Esophagus squamous epithelium (tissue), 5 donors: ENCODE data around the gene NUDT16L1. TPM values are rescaled to one million over a fixed set of nuclear protein-coding genes. Genes with fewer than 3 reads are reported as not detected.

Experiments
- DNase-seq: peaks from one replicate; lab custom pipeline; 2025; lab: John Stamatoyannopoulos, UW
- H3K27ac ChIP-seq, 4 donors: fragments of 200-600 bp; sonication (generic); one replicate each; pipeline ENCODE4 v1.5.1; 2016 to 2019; ENCODE audit warnings: mild to moderate bottlenecking in 1 of 4
- H3K27me3 ChIP-seq, 4 donors: fragments of 200-600 bp; sonication (generic); 1 replicate in 3 of 4; 2 replicates in 1 of 4; pipeline versions ENCODE4 v1.5.1 to v1.6.0; 2017 to 2021; ENCODE audit warnings: antibody characterized with exemption in 1 of 4
- H3K36me3 ChIP-seq, 3 donors: fragments of 200-600 bp; sonication (generic); one replicate each; pipeline ENCODE4 v1.5.1; 2016 to 2019
- H3K4me1 ChIP-seq, 3 donors: fragments of 200-600 bp; sonication (generic); one replicate each; pipeline ENCODE4 v1.5.1; 2017 to 2019
- H3K4me3 ChIP-seq, 4 donors: fragments of 200-600 bp; sonication (generic); 1 replicate in 3 of 4; 2 replicates in 1 of 4; pipeline ENCODE4 v1.5.1; 2016 to 2019; ENCODE audit warnings: mild to moderate bottlenecking in 2 of 4, moderate library complexity in 1 of 4
- H3K9me3 ChIP-seq, 3 donors: fragments of 200-600 bp; sonication (generic); one replicate each; pipeline ENCODE4 v1.5.1; 2016 to 2019
- CTCF ChIP-seq, 6 experiments: fragments of 450-650 bp in 4 of 6; fragments of 200-600 bp in 2 of 6; sonication (generic) in 2 of 6; IDR thresholded peaks; one replicate each; pipeline ENCODE4 v1.5.1; 2016 to 2019; ENCODE audit warnings: antibody characterized with exemption in 6 of 6, mild to moderate bottlenecking in 4 of 6, moderate library complexity in 4 of 6
- POLR2A ChIP-seq, 4 donors: fragments of 450-650 bp; IDR thresholded peaks; one replicate each; pipeline ENCODE4 v1.6.1; 2017; ENCODE audit warnings: antibody characterized with exemption in 4 of 4, mild to moderate bottlenecking in 4 of 4, moderate library complexity in 3 of 4
- WGBS, 2 donors: methylation state at CpG; one replicate each; pipeline ENCODE4 v1.1.5; 2018; 5-methylcytosine and 5-hydroxymethylcytosine counted together
- intact Hi-C: fragments of 100-400 bp; cut with DNase I; formaldehyde crosslinking; loops from one replicate; pipeline ENCODE4 v1.15.0; 2022
- total RNA-seq, 4 donors: library from RNA; depleted of rRNA; stranded (reverse); fragments of >200 nt; gene quantifications; one replicate each; pipeline ENCODE4 v1.1.0, GENCODE V29; 2016
- donor health status: DM: yes; HTN: yes; CAD: no.

The NUDT16L1 gene
- total RNA-seq, 4 donors from 2014 or later: 18.5 to 27.8 (median 21.0) TPM

GRCh38 chr16:4729876-4730275 lies 36.5 kb downstream of the NUDT16L1 start:
- Histone ChIP-seq H3K27me3 (no peaks in the 10 kb centered on the region), H3K4me3 (no peak overlapping the region), H3K9me3 (no peaks in the 10 kb centered on the region), H3K4me1 (peaks cover 1 to 23% (median 6%) of the 10 kb centered on the region in 3 donors), H3K36me3 (peaks cover 5 to 73% (median 25%) of the 10 kb centered on the region in 3 donors), H3K27ac (no peak overlapping the region)
- WGBS, 2 donors: 93 to 95% methylated on average over 12 to 14 of the region's 15 CpGs
- intact Hi-C loops: no loop called here
- no peak for DNase-seq
- TF ChIP-seq POLR2A (IDR thresholded peaks at IDR 0.05) (no peak), CTCF (IDR thresholded peaks at IDR 0.05) (no peak)

GRCh38 chr16:4733211-4733742 lies 39.9 kb downstream of the NUDT16L1 start:
- H3K36me3 ChIP-seq: peaks cover 2 to 39% (median 16%) of the 10 kb centered on the region in 3 donors
- H3K4me3 ChIP-seq: peak overlapping the region; percentile 71 to 100 (median 94)
- H3K4me1 ChIP-seq: peaks cover 7 to 29% (median 10%) of the 10 kb centered on the region in 3 donors
- H3K27ac ChIP-seq: peak overlapping the region in 3 of 4 donors; percentile 71 to 92 (median 90)
- no peak for DNase-seq
- H3K27me3 ChIP-seq: no peaks in the 10 kb centered on the region
- intact Hi-C loops: no loop called here
- TF ChIP-seq POLR2A (IDR thresholded peaks at IDR 0.05): no peak
- TF ChIP-seq CTCF (IDR thresholded peaks at IDR 0.05): no peak
- 25 to 35% methylated on average over 16 to 17 of the region's 17 CpGs for WGBS, 2 donors
- H3K9me3 ChIP-seq: no peaks in the 10 kb centered on the region

- H3K9me3 ChIP-seq: no peaks in the 10 kb centered on the region
- 0 to 3% methylated on average over 7 to 17 of the region's 19 CpGs for WGBS, 2 donors
- no peak for DNase-seq
- intact Hi-C loops: no loop called here
- H3K36me3 ChIP-seq: peaks cover 0 to 34% (median 12%) of the 10 kb centered on the region in 3 donors
- H3K27ac ChIP-seq: peak overlapping the region; percentile 71 to 92 (median 90)
- H3K4me1 ChIP-seq: peaks cover 7 to 29% (median 10%) of the 10 kb centered on the region in 3 donors
- H3K4me3 ChIP-seq: peak overlapping the region; percentile 71 to 100 (median 94)
- no peak for TF ChIP-seq POLR2A (IDR thresholded peaks at IDR 0.05)
- H3K27me3 ChIP-seq: no peaks in the 10 kb centered on the region
These were observed 40.3 kb downstream of the NUDT16L1 start for GRCh38 chr16:4733747-4734062.

- peaks cover 7 to 29% (median 10%) of the 10 kb centered on the region in 3 donors for H3K4me1 ChIP-seq
- DNase-seq: peak; percentile 63
- intact Hi-C loops: no loop called here
- TF ChIP-seq CTCF (IDR thresholded peaks at IDR 0.05) (peak in 2 of 6 experiments; percentile 3 to 40), POLR2A (IDR thresholded peaks at IDR 0.05) (peak in 2 of 4 donors; percentile 26 to 38)
- peaks cover 0 to 29% (median 8%) of the 10 kb centered on the region in 3 donors for H3K36me3 ChIP-seq
- H3K9me3 ChIP-seq: no peaks in the 10 kb centered on the region
- WGBS, 2 donors: 0% methylated on average over 8 to 12 of the region's 70 CpGs
- H3K27ac ChIP-seq: peak within 1 kb of the TSS; percentile 71 to 92 (median 90)
- H3K27me3 ChIP-seq: no peaks in the 10 kb centered on the region
- peak within 1 kb of the TSS; percentile 71 to 100 (median 94) for H3K4me3 ChIP-seq
These were observed 40.8 kb downstream of the NUDT16L1 start, which contains the start of the genes ANKS3 and DNAAF8 for GRCh38 chr16:4734063-4734729. Gene ANKS3, minus strand, starts transcription at chr16:4734271. Its CDS starts 4,122 bp downstream, at chr16:4730149. Gene DNAAF8, plus strand, starts transcription at chr16:4734537. Its CDS starts 1,978 bp downstream, at chr16:4736515.

- H3K27me3 ChIP-seq: no peaks in the 10 kb centered on the region
- peak overlapping the region; percentile 71 to 92 (median 90) for H3K27ac ChIP-seq
- WGBS, 2 donors: 3 to 7% methylated on average over 25 to 27 of the region's 38 CpGs
- H3K4me1 ChIP-seq: peaks cover 7 to 29% (median 10%) of the 10 kb centered on the region in 3 donors
- TF ChIP-seq CTCF (IDR thresholded peaks at IDR 0.05): no peak
- no peak for TF ChIP-seq POLR2A (IDR thresholded peaks at IDR 0.05)
- peak overlapping the region; percentile 71 to 100 (median 94) for H3K4me3 ChIP-seq
- no peaks in the 10 kb centered on the region for H3K9me3 ChIP-seq
- DNase-seq: peak; percentile 58
- intact Hi-C loops: no loop called here
- H3K36me3 ChIP-seq: peaks cover 0 to 22% (median 7%) of the 10 kb centered on the region in 3 donors
These were observed 41.6 kb downstream of the NUDT16L1 start for GRCh38 chr16:4734730-4735535.
